ENCODE data around the gene ANKRD66. TPM values are rescaled to one million over a fixed set of nuclear protein-coding genes. Genes with fewer than 3 reads are reported as not detected.

The ANKRD66 gene
- total and polyA plus RNA-seq, 2 of the 4 experiments (the other 2 are of a cell fraction): not detected

DNA sequence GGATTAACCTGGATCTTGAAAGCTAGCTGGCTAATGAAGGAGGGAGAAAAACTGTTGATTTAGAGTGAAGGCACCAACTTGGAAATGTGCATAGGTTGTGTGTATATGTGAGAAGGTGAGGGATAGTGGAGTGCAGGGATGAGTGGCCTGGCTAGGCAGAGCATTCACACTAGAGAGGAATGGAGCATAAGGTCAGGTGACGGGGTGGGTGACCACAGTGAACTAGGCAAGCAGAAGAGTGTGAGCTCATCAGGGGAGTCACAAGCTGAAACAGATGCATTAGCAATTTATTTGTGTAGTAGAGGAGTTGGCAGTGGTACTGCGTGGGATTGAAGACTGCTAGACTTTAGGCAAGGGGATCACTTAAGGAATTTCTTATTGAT, 10.5 kb downstream of the ANKRD66 start:
- no peaks in the 10 kb centered on the region for H3K36me3 ChIP-seq (ENCODE audit: control insufficient read depth, insufficient read depth, low read length)
- in situ Hi-C loops (cut with MboI; ENCODE audit: low sequenced_read_pairs): no loop called here
- no peak overlapping the region for H2BK120ac ChIP-seq (ENCODE audit: low read depth, low read length)
- WGBS, 2 experiments (ENCODE audit: extremely low coverage in 2 of 2, insufficient read length in 1 of 2): 50% methylated on average over 1 of the region's 2 CpGs; no CpG with 5 or more reads in 1 of the 2 experiments
- H3K4me1 ChIP-seq (ENCODE audit: control insufficient read depth, insufficient read depth, low read length): no peaks in the 10 kb centered on the region
- CTCF ChIA-PET: no interaction called here
- H3K27ac ChIP-seq (ENCODE audit: insufficient read depth, low read length): no peak overlapping the region
- H2BK5ac ChIP-seq (ENCODE audit: low read depth, low read length, poor library complexity, severe bottlenecking): no peak overlapping the region
- no peak overlapping the region for H2BK15ac ChIP-seq (ENCODE audit: low read depth, low read length)
- TF ChIP-seq RCOR1 (IDR thresholded peaks at IDR 0.05; ENCODE audit: insufficient replicate concordance, low read length) (no peak), CEBPB (IDR thresholded peaks at IDR 0.05; ENCODE audit: low read depth, low read length) (no peak), NFE2L2 (IDR thresholded peaks at IDR 0.05; ENCODE audit: low read depth, low read length) (no peak), MXI1 (IDR thresholded peaks at IDR 0.05; ENCODE audit: borderline replicate concordance, low read depth, low read length) (no peak), MAZ (IDR thresholded peaks at IDR 0.05; ENCODE audit: borderline replicate concordance, low read depth, low read length) (no peak), RFX5 (IDR thresholded peaks at IDR 0.05; ENCODE audit: low read depth, low read length) (no peak), CHD1 (IDR thresholded peaks at IDR 0.05; ENCODE audit: low read depth, low read length) (no peak), RAD21 (IDR thresholded peaks at IDR 0.05; ENCODE audit: low read length) (no peak), POLR2A (IDR thresholded peaks at IDR 0.05; ENCODE audit: low read depth, low read length) (no peak), BHLHE40 (IDR thresholded peaks at IDR 0.05; ENCODE audit: low read depth, low read length) (no peak), SMC3 (IDR thresholded peaks at IDR 0.05; ENCODE audit: low read depth, low read length) (no peak)
- TF ChIP-seq, protein P1, sequence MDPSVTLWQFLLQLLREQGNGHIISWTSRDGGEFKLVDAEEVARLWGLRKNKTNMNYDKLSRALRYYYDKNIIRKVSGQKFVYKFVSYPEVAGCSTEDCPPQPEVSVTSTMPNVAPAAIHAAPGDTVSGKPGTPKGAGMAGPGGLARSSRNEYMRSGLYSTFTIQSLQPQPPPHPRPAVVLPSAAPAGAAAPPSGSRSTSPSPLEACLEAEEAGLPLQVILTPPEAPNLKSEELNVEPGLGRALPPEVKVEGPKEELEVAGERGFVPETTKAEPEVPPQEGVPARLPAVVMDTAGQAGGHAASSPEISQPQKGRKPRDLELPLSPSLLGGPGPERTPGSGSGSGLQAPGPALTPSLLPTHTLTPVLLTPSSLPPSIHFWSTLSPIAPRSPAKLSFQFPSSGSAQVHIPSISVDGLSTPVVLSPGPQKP (IDR thresholded peaks at IDR 0.05; ENCODE audit: borderline replicate concordance, low read depth, low read length): no peak
- TF ChIP-seq, protein P2, sequence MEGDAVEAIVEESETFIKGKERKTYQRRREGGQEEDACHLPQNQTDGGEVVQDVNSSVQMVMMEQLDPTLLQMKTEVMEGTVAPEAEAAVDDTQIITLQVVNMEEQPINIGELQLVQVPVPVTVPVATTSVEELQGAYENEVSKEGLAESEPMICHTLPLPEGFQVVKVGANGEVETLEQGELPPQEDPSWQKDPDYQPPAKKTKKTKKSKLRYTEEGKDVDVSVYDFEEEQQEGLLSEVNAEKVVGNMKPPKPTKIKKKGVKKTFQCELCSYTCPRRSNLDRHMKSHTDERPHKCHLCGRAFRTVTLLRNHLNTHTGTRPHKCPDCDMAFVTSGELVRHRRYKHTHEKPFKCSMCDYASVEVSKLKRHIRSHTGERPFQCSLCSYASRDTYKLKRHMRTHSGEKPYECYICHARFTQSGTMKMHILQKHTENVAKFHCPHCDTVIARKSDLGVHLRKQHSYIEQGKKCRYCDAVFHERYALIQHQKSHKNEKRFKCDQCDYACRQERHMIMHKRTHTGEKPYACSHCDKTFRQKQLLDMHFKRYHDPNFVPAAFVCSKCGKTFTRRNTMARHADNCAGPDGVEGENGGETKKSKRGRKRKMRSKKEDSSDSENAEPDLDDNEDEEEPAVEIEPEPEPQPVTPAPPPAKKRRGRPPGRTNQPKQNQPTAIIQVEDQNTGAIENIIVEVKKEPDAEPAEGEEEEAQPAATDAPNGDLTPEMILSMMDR (conservative IDR thresholded peaks at IDR 0.05; ENCODE audit: low read depth, low read length): no peak
- no peak overlapping the region for H4K91ac ChIP-seq (ENCODE audit: insufficient read depth, low read depth, low read length)
- no peak overlapping the region for H4K8ac ChIP-seq (ENCODE audit: low read depth in 2 of 2, low read length in 2 of 2)
- H3K4ac ChIP-seq (ENCODE audit: low read depth, low read length): no peak overlapping the region
- no peak overlapping the region for H2AK9ac ChIP-seq (replicated peaks; ENCODE audit: low read depth, low read length, poor library complexity)
- no peaks in the 10 kb centered on the region for H3K9me1 ChIP-seq (ENCODE audit: insufficient read depth, low read length)
- no peak overlapping the region for H3K18ac ChIP-seq (ENCODE audit: low read depth, low read length)
- H3K9me3 ChIP-seq (ENCODE audit: control insufficient read depth, insufficient read depth, low read length): no peaks in the 10 kb centered on the region
- intact Hi-C loops (cut with micrococcal nuclease): no loop called here
- no peak overlapping the region for H2AK5ac ChIP-seq (ENCODE audit: low read depth, low read length)
- no peaks in the 10 kb centered on the region for H4K20me1 ChIP-seq (ENCODE audit: insufficient read depth, low read length)
- H3K27me3 ChIP-seq (ENCODE audit: control insufficient read depth, insufficient read depth, low read length): no peaks in the 10 kb centered on the region
- DNase-seq (no peak), ATAC-seq (ENCODE audit: low read depth) (no peak)
- no peak overlapping the region for H3K56ac ChIP-seq (ENCODE audit: extremely low read depth, insufficient read depth, low read length)
- no peak overlapping the region for H3K14ac ChIP-seq (replicated peaks; ENCODE audit: low read depth, low read length)
- H3K4me2 ChIP-seq (ENCODE audit: low read depth, low read length): no peak overlapping the region
- no peak overlapping the region for H2BK20ac ChIP-seq (ENCODE audit: low read depth, low read length)
- no peak overlapping the region for H3K23ac ChIP-seq (ENCODE audit: low read depth, low read length)
- H2AFZ ChIP-seq (replicated peaks; ENCODE audit: low read length, poor library complexity): no peak overlapping the region
- no peak overlapping the region for H4K5ac ChIP-seq (ENCODE audit: low read depth, low read length)
- no peak overlapping the region for H3K9ac ChIP-seq (ENCODE audit: low read depth, low read length)
- H3K4me3 ChIP-seq (ENCODE audit: insufficient read depth, low read depth, low read length): no peak overlapping the region
- H3K79me1 ChIP-seq (ENCODE audit: low read depth in 1 of 2, low read length in 2 of 2): no peaks in the 10 kb centered on the region
- POLR2A ChIA-PET (ENCODE audit: unreplicated experiment): no interaction called here
- BruUV-seq (replicated peaks): no TSS peak
- dilution Hi-C loops (cut with HindIII; ENCODE audit: low sequenced_read_pairs, unreplicated experiment): no loop called here
